Thoracic aorta (tissue), 2 donors: Measurements from ENCODE around the gene CDC42BPG. TPM values are rescaled to one million over a fixed set of nuclear protein-coding genes. Genes with fewer than 3 reads are reported as not detected.
A peak's percentile ranks its signal among the peaks of the same experiment; 100 is the strongest.

ENCODE experiments used
- ATAC-seq: fragments of 150-250 bp; one replicate; pipeline ENCODE4 v1.8.0; 2017; ENCODE audit warnings: low read depth; ENCODE audit not compliant: insufficient number of reproducible peaks, low FRiP score
- DNase-seq: peaks from one replicate; pipeline ENCODE4 v3.0.0-alpha.2; 2020; ENCODE audit warnings: low spot score
- H3K27ac ChIP-seq, 2 donors: fragments of 200-600 bp; sonication (generic); 1 replicate in 1 of 2; 2 replicates in 1 of 2; pipeline ENCODE4 v1.5.1; 2016; ENCODE audit warnings: mild to moderate bottlenecking in 2 of 2, moderate library complexity in 2 of 2
- H3K27me3 ChIP-seq: fragments of 200-600 bp; sonication (generic); replicated peaks from 2 replicates; pipeline ENCODE4 v1.6.0; 2016; ENCODE audit warnings: mild to moderate bottlenecking; ENCODE audit not compliant: insufficient read depth
- H3K36me3 ChIP-seq: fragments of 200-600 bp; sonication (generic); one replicate; pipeline ENCODE4 v1.5.1; 2016
- H3K4me1 ChIP-seq, 2 donors: fragments of 200-600 bp; sonication (generic); 1 replicate in 1 of 2; 2 replicates in 1 of 2; pipeline versions ENCODE4 v1.5.1 to v1.6.0; 2016; ENCODE audit warnings: low read depth in 2 of 2, mild to moderate bottlenecking in 1 of 2; ENCODE audit not compliant: control insufficient read depth in 1 of 2
- H3K4me3 ChIP-seq: fragments of 200-600 bp; sonication (generic); 2 replicates; pipeline ENCODE4 v1.5.1; 2016; ENCODE audit warnings: mild to moderate bottlenecking
- H3K9me3 ChIP-seq: fragments of 200-600 bp; sonication (generic); 2 replicates; pipeline ENCODE4 v1.5.1; 2016
- CTCF ChIP-seq: fragments of 200-600 bp; sonication (generic); IDR thresholded peaks from one replicate; pipeline ENCODE4 v1.5.1; 2019; ENCODE audit warnings: antibody characterized with exemption
- total RNA-seq, 2 donors: library from RNA; depleted of rRNA; stranded (reverse); fragments of >200 nt; gene quantifications; one replicate each; pipeline versions ENCODE4 v1.1.0 to v1.2.3, GENCODE V29; 2016

The CDC42BPG gene
- total RNA-seq, 2 donors from 2014 or later: 0.68 to 1.2 TPM

DNA sequence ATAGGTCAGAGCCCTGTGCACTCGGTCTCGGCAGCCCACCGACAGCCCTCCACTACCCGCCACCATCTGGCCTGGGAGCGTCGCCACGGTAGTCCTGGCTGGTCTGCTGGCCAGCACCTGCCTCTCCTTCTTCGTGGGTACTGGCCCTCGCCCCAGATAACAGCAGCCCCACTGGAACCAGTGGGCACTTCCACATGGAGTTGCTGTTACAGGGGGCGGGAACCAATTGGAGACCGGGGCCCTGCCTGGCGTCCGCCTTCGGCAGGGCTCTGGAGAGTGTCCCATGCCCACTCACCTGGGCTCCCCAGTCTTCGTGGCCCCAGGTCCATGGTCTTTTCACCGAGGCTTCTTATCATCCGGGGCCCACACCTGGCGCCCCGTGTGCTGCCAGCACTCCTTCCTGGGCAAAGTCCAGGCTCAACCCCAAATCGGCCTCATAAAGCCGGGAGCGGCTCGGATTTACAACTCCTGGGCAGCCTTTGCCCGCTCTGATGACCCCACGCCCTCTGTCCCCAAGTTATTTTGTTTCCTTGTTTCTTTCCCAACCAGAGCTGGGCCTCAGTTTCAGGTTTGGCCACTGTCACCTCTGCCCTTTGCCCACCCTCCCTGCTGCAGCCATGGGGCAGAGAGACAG, 46.9 kb upstream of the CDC42BPG start:
- Histone ChIP-seq H3K27ac (no peak overlapping the region), H3K36me3 (no peaks in the 10 kb centered on the region), H3K9me3 (no peaks in the 10 kb centered on the region), H3K4me3 (no peak overlapping the region), H3K4me1 (peaks cover 0 to 11% of the 10 kb centered on the region in 2 donors), H3K27me3 (no peaks in the 10 kb centered on the region)
- no peak for TF ChIP-seq CTCF
- DNase-seq: no peak
- ATAC-seq: no peak

GRCh38 chr11:64890522-64890939, 46.1 kb upstream of the CDC42BPG start:
- Histone ChIP-seq H3K27ac (no peak overlapping the region), H3K27me3 (no peaks in the 10 kb centered on the region), H3K36me3 (no peaks in the 10 kb centered on the region), H3K9me3 (no peaks in the 10 kb centered on the region), H3K4me3 (no peak overlapping the region), H3K4me1 (peaks cover 0 to 11% of the 10 kb centered on the region in 2 donors)
- no peak for TF ChIP-seq CTCF
- ATAC-seq: no peak
- no peak for DNase-seq

- H3K4me3 ChIP-seq: no peak overlapping the region
- DNase-seq (no peak), ATAC-seq (no peak)
- no peaks in the 10 kb centered on the region for H3K36me3 ChIP-seq
- no peaks in the 10 kb centered on the region for H3K9me3 ChIP-seq
- no peaks in the 10 kb centered on the region for H3K27me3 ChIP-seq
- peaks cover 0 to 11% of the 10 kb centered on the region in 2 donors for H3K4me1 ChIP-seq
- TF ChIP-seq CTCF: no peak
- no peak overlapping the region for H3K27ac ChIP-seq
Measured at GRCh38 chr11:64888729-64889511, 44.5 kb upstream of the CDC42BPG start.

GRCh38 chr11:64888406-64888728, 43.9 kb upstream of the CDC42BPG start:
- no peaks in the 10 kb centered on the region for H3K9me3 ChIP-seq
- no peaks in the 10 kb centered on the region for H3K36me3 ChIP-seq
- DNase-seq (no peak), ATAC-seq (no peak)
- H3K4me3 ChIP-seq: peak overlapping the region; percentile 63
- peaks cover 0 to 11% of the 10 kb centered on the region in 2 donors for H3K4me1 ChIP-seq
- no peaks in the 10 kb centered on the region for H3K27me3 ChIP-seq
- H3K27ac ChIP-seq: no peak overlapping the region
- TF ChIP-seq CTCF: no peak

GRCh38 chr11:64887757-64888405, 43.4 kb upstream of the CDC42BPG start:
- no peaks in the 10 kb centered on the region for H3K9me3 ChIP-seq
- H3K27ac ChIP-seq: peak overlapping the region in 1 of 2 donors; percentile 50
- no peak for DNase-seq
- no peak for ATAC-seq
- H3K27me3 ChIP-seq: no peaks in the 10 kb centered on the region
- H3K4me1 ChIP-seq: peaks cover 4 to 14% of the 10 kb centered on the region in 2 donors
- no peaks in the 10 kb centered on the region for H3K36me3 ChIP-seq
- H3K4me3 ChIP-seq: peak overlapping the region; percentile 63
- peak; percentile 98 for TF ChIP-seq CTCF
